Spleen (tissue), 7 donors: ENCODE measurements around the gene CHCHD6.

Experiments
- POLR2A ChIP-seq, 3 donors: fragments of 450-650 bp; IDR thresholded peaks; one replicate each; pipeline ENCODE4 v1.5.1; 2017; ENCODE audit warnings: antibody characterized with exemption in 3 of 3, mild to moderate bottlenecking in 1 of 3
- POLR2AphosphoS5 ChIP-seq, 3 donors: sonication (generic); formaldehyde crosslinking; IDR thresholded peaks; one replicate each; pipeline ENCODE4 v1.5.1; 2017; ENCODE audit warnings: antibody characterized with exemption in 3 of 3
- TF ChIP-seq, protein P1 (sequence below), 11 experiments: fragments of 200-600 bp in 7 of 11; fragments of 450-650 bp in 4 of 11; sonication (generic) in 4 of 11; IDR thresholded peaks in 8 of 11; conservative IDR thresholded peaks in 3 of 11; 1 replicate in 7 of 11; 2 replicates in 4 of 11; pipeline versions ENCODE4 v1.4.0 to v1.8.0; 2016 to 2021; ENCODE audit warnings: antibody characterized with exemption in 11 of 11, inconsistent platforms in 4 of 11, mild to moderate bottlenecking in 1 of 11
- donor health status: DM: no; HTN: no; CAD: no; lungs with moderate emphysema.
- donor health status: DM: no; HTN: no; CAD: no.
- donor health status: DM: no; HTN: no; CAD: no.

DNA sequence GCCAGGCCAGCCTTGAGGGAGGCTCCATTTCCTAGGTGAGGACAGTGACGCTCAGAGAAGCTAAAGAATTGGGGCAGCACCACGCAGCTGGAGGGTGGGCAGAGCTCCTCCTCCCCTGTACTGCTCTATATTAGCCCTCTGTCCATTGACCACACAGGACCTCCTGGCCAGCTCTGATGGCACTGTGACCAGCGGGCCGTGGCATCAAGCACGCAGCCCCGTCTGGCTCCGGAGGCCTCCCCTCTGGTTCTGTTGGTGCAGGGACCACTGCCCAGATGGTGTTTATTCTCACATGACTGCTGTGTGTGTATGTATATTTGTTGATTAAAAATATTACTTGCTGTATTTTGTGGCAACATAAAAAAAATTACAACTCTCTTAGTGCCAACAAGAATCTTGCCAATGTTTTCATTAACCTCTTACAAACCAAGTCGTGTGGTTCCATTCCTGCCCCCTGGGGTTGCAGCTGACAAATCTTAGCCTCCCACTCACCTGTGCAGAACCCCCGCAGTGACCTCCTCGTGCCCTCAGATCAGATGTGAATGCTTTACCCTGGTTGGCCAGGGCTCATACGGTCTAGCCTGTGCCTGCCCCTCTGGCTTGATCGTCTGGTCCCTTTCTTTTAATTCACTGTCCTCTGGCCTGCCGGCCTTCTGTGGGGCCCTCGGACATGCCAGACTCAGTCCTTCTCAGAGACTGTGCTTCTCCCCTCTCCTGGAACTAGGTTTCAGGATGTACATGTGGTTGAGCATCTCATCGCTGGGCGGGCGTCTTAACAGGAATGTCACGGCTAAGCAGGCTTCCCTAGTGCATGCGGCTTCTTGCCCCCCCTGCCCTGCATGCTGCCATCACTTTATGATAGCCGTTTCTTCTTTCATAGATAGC is 14.8 kb downstream of the CHCHD6 start:
- TF ChIP-seq POLR2A (IDR thresholded peaks at IDR 0.05) (no peak), POLR2AphosphoS5 (IDR thresholded peaks at IDR 0.05) (no peak)
- TF ChIP-seq, protein P1, sequence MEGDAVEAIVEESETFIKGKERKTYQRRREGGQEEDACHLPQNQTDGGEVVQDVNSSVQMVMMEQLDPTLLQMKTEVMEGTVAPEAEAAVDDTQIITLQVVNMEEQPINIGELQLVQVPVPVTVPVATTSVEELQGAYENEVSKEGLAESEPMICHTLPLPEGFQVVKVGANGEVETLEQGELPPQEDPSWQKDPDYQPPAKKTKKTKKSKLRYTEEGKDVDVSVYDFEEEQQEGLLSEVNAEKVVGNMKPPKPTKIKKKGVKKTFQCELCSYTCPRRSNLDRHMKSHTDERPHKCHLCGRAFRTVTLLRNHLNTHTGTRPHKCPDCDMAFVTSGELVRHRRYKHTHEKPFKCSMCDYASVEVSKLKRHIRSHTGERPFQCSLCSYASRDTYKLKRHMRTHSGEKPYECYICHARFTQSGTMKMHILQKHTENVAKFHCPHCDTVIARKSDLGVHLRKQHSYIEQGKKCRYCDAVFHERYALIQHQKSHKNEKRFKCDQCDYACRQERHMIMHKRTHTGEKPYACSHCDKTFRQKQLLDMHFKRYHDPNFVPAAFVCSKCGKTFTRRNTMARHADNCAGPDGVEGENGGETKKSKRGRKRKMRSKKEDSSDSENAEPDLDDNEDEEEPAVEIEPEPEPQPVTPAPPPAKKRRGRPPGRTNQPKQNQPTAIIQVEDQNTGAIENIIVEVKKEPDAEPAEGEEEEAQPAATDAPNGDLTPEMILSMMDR (IDR thresholded peaks at IDR 0.05 in 8 of 11, conservative IDR thresholded peaks at IDR 0.05 in 3 of 11), result no peak
